GM12878 (cell line): Measurements from ENCODE around the gene PLEKHH2. TPM values are rescaled to one million over a fixed set of nuclear protein-coding genes. Genes with fewer than 3 reads are reported as not detected.
"Not testable (repeated sequence)": the region's sequence is repeated elsewhere in the genome, so short reads cannot be mapped to it uniquely, and the experiment has no call there.

Experiments used
- ATAC-seq: fragments of 200-7000 bp; cut with Tn5 transposase; 3 replicates; pipeline ENCODE4 v1.9.1; 2020; ENCODE audit warnings: mild to moderate bottlenecking, moderate library complexity
- BruUV-seq: library from RNA; stranded (reverse); fragments of 400-500 nt; replicated peaks from 2 replicates; lab custom pipeline; 2021; lab: Mats Ljungman, UMichigan
- CTCF ChIA-PET: fragments of 300-600 bp; sonication (Branson Sonifier 250); formaldehyde crosslinking; extraction: SDS; loops from one replicate; lab custom pipeline; 2021; ENCODE audit warnings: inconsistent platforms; lab: Yijun Ruan, JAX
- POLR2A ChIA-PET: fragments of 350-600 bp; formaldehyde crosslinking; extraction: SDS; loops from one replicate; lab custom pipeline; 2021; ENCODE audit warnings: inconsistent platforms; lab: Charles Lee
- RAD21 ChIA-PET: fragments of 300-600 bp; sonication (Branson Sonifier 250); formaldehyde crosslinking; loops from one replicate; lab custom pipeline; 2023; ENCODE audit warnings: antibody characterized with exemption; ENCODE audit not compliant: unreplicated experiment; lab: Charles Lee
- SMC1A ChIA-PET: fragments of 300-600 bp; sonication (Branson Sonifier 250); formaldehyde crosslinking; loops from one replicate; lab custom pipeline; 2023; ENCODE audit not compliant: unreplicated experiment, uncharacterized antibody; lab: Charles Lee
- DNase-seq: peaks from one replicate; pipeline ENCODE4 v3.0.0-alpha.2; 2011; ENCODE audit warnings: low read depth, low spot score
- FAIRE-seq: peaks from 3 replicates; lab custom pipeline; 2011; peaks lifted over from hg19 to GRCh38; lab: Jason Lieb, UNC
- H2AFZ ChIP-seq: 2 replicates; pipeline ENCODE4 v1.6.0; 2011; ENCODE audit warnings: low read depth, low read length, control low read depth; ENCODE audit not compliant: control insufficient read depth
- H3K27ac ChIP-seq: 2 replicates; pipeline ENCODE4 v1.5.1; 2011; ENCODE audit warnings: control low read depth; ENCODE audit not compliant: control insufficient read depth, insufficient read depth
- H3K27me3 ChIP-seq, 2 experiments: replicated peaks in 1 of 2; 2 replicates each; pipeline versions ENCODE4 v1.6.0 to v1.6.1; 2011; ENCODE audit warnings: low read length in 1 of 2; ENCODE audit not compliant: control insufficient read depth in 2 of 2, insufficient read depth in 2 of 2
- H3K36me3 ChIP-seq, 2 experiments: 2 replicates each; pipeline ENCODE4 v1.5.1; 2011; ENCODE audit warnings: low read length in 1 of 2; ENCODE audit not compliant: control insufficient read depth in 2 of 2, insufficient read depth in 2 of 2
- H3K4me1 ChIP-seq: 2 replicates; pipeline ENCODE4 v1.6.1; 2011; ENCODE audit warnings: mild to moderate bottlenecking, low read length, moderate library complexity, mixed read lengths; ENCODE audit not compliant: control insufficient read depth, insufficient read depth
- H3K4me2 ChIP-seq: 2 replicates; pipeline ENCODE4 v1.6.0; 2011; ENCODE audit warnings: control low read depth; ENCODE audit not compliant: control insufficient read depth, insufficient read depth
- H3K4me3 ChIP-seq: fragments of 200-600 bp; sonication (generic); 2 replicates; pipeline ENCODE4 v1.5.1; 2016
- H3K79me2 ChIP-seq: 2 replicates; pipeline ENCODE4 v1.6.0; 2011; ENCODE audit warnings: low read length; ENCODE audit not compliant: control insufficient read depth, insufficient read depth
- H3K9ac ChIP-seq: 2 replicates; pipeline ENCODE4 v1.8.0; 2011; ENCODE audit warnings: low read length, control low read depth, mixed read lengths; ENCODE audit not compliant: control insufficient read depth, insufficient read depth
- H3K9me3 ChIP-seq: replicated peaks from 3 replicates; pipeline ENCODE4 v1.5.1; 2011; ENCODE audit warnings: mild to moderate bottlenecking, low read length; ENCODE audit not compliant: control insufficient read depth, insufficient read depth
- H4K20me1 ChIP-seq: 2 replicates; pipeline ENCODE4 v1.6.0; 2011; ENCODE audit not compliant: control insufficient read depth, insufficient read depth
- ATF7 ChIP-seq: fragments of 450-650 bp; IDR thresholded peaks from 2 replicates; pipeline ENCODE4 v1.6.1; 2016; ENCODE audit warnings: low read depth, mild to moderate bottlenecking
- NKRF ChIP-seq: fragments of 450-650 bp; conservative IDR thresholded peaks from 2 replicates; pipeline ENCODE4 v1.6.1; 2017; ENCODE audit warnings: mild to moderate bottlenecking, moderate library complexity
- SIX5 ChIP-seq: IDR thresholded peaks from 2 replicates; pipeline ENCODE4 v1.6.1; 2011; ENCODE audit warnings: mild to moderate bottlenecking, low read depth, low read length, moderate library complexity; ENCODE audit not compliant: severe bottlenecking
- WGBS: methylation state at CpG from one replicate; pipeline ENCODE4 v1.1.6; 2016; ENCODE audit warnings: low lambda C conversion rate; ENCODE audit not compliant: insufficient replicate concordance, insufficient coverage; ENCODE audit errors: missing lambda C conversion rate; 5-methylcytosine and 5-hydroxymethylcytosine counted together
- in situ Hi-C: fragments of 300-500 bp; cut with MboI; formaldehyde crosslinking; loops from 9 replicates; pipeline ENCODE4 v1.14.3; 2018; ENCODE audit warnings: mixed read lengths
- intact Hi-C: fragments of 100-400 bp; cut with micrococcal nuclease; formaldehyde crosslinking; loops from one replicate; pipeline ENCODE4 v1.14.2; 2022; ENCODE audit not compliant: unreplicated experiment
- polyA plus RNA-seq, 11 experiments: library from polyadenylated mRNA; depleted of rRNA in 4 of 11; unstranded in 6 of 11; stranded (reverse) in 5 of 11; fragments of >200 nt; fragmentation: Nextera tagmentation in 4 of 11; fragmentation: Illumina TruSeq in 1 of 11; extraction: Ambion mirVana in 4 of 11; extraction: Trizol in 1 of 11; gene quantifications; 1 replicate in 1 of 11; 2 replicates in 10 of 11; pipeline versions ENCODE4 v1.2.1 to v1.2.3, GENCODE V29; 2011 to 2016; ENCODE audit warnings: inconsistent platforms in 2 of 11, missing spikeins in 2 of 11, low read depth in 1 of 11
- total RNA-seq, 4 experiments: library from RNA; depleted of rRNA in 3 of 4; stranded (reverse); fragments of >200 nt in 3 of 4; fragmentation: Illumina TruSeq in 1 of 4; extraction: Trizol in 1 of 4; gene quantifications; 2 replicates each; pipeline versions ENCODE4 v1.2.1 to v1.2.3, GENCODE V29; 2013 to 2021

The PLEKHH2 gene
- total and polyA plus RNA-seq, 10 of the 15 experiments (the other 5 are each of a cell fraction or from before 2014, with no cell fraction given) = not detected

DNA sequence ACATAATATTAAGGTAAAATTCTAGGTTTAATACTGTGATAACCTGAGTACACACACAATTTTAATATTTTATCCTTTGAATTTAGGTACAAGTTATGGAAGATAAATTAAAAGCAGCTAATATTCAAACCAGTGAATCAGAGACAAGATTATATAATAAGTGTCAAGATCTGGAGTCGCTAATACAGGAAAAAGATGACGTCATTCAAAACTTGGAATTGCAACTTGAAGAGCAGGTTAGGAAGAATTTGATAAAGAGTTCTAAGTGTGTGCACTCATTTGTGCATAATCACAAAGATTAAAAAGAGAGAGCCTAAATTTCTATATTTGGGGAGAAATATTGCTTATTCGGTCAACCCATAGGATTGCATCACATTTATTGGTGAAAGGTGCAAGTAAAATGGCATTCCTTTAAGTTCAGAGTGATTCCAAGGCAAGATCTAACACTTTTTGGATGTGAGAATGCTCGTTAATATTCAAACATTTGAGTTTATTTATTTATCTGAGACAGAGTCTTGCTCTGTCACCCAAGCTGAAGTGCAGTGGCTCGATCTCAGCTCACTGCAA, 55.5 kb downstream of the PLEKHH2 start:
- Histone ChIP-seq H3K27me3 (0 out of 4 replicates have a peak, but pooled peaks cover 0 to 4% of the 10 kb centered on the region in 2 experiments), H3K9me3 (no peaks in the 10 kb centered on the region), H3K4me1 (no peaks in the 10 kb centered on the region), H3K36me3 (no peaks in the 10 kb centered on the region), H3K9ac (no peak overlapping the region), H3K4me3 (no peak overlapping the region), H2AFZ (no peak overlapping the region), H3K4me2 (no peak overlapping the region), H3K27ac (no peak overlapping the region), H4K20me1 (no peaks in the 10 kb centered on the region), H3K79me2 (no peaks in the 10 kb centered on the region)
- intact Hi-C loops = no loop called here
- DNase-seq = no peak
- no peak for FAIRE-seq
- SMC1A ChIA-PET = no interaction called here
- BruUV-seq = no TSS peak
- RAD21 ChIA-PET = no interaction called here
- no peak for ATAC-seq
- CTCF ChIA-PET = no interaction called here
- 19% methylated on average over 5 of the region's 5 CpGs for WGBS
- POLR2A ChIA-PET = no interaction called here
- in situ Hi-C loops = no loop called here
- TF ChIP-seq SIX5 (no peak), ATF7 (peak; percentile 81), NKRF (no peak)

DNA sequence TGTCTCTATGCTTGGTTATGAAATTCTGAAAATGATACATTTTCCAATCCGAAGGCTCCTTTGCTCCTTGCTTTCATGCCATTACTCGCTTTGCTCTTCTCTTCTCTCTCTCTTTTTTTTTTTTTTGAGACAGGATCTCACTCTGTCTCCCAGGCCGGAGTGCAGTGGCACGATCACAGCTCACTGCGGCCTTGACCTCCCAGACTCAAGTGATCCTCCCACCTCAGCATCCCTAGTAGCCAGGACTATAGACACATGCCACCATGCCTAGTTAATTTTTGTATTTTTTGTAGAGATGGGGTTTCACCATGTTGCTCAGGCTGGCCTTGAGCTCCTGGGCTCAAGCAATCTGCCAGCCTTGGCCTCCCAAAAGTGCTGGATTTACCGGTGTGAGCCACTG, 61.1 kb downstream of the PLEKHH2 start:
- 47% methylated on average over 5 of the region's 6 CpGs for WGBS
- H2AFZ ChIP-seq, ATAC-seq, H3K9ac ChIP-seq, FAIRE-seq, RAD21 ChIA-PET, H3K4me1 ChIP-seq, H3K27me3 ChIP-seq, in situ Hi-C loops, H3K9me3 ChIP-seq, DNase-seq, intact Hi-C loops, BruUV-seq, H4K20me1 ChIP-seq, H3K4me2 ChIP-seq, H3K36me3 ChIP-seq, H3K79me2 ChIP-seq, H3K4me3 ChIP-seq, H3K27ac ChIP-seq: not testable (repeated sequence)
- POLR2A ChIA-PET = interaction anchor here (0.6 kb wide), 1 partner anchor 84 kb away, joined by 3 read pairs; no protein-coding TSS in a partner anchor
- CTCF ChIA-PET = interaction anchor here (0.6 to 1.3 kb wide), 3 partner anchors 155 to 1830 kb away, joined by 3 to 4 read pairs (median 3); no protein-coding TSS in a partner anchor
- SMC1A ChIA-PET = interaction anchor here (0.6 kb wide), 1 partner anchor 541 kb away, joined by 3 read pairs; no protein-coding TSS in a partner anchor
